ENCODE results near the gene GNG12. TPM values are rescaled to one million over a fixed set of nuclear protein-coding genes. Genes with fewer than 3 reads are reported as not detected.

GNG12 gene
- total and polyA plus RNA-seq, 4 donors: 84.9 to 175 (median 110) TPM

DNA sequence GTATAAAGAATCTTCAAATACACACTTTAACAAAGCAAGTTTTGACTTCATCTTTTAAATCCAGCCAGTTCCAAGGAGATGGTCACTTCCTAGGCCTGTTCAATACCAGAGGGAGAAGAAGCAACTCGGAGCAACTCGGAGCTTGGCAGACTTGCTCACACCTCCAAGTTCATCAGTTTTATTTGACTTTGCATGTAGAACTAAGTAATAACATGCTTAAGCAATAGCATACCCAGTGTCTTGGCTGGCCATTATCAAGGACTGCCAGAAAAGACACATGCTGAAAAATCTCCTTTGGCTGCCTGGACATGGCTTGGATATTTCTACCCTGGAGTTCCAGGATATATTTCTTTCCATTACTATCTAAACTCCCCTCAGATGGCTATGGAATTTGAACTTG lies 52.6 kb downstream of the GNG12 start:
- ATAC-seq (ENCODE audit: low FRiP score) (peak; percentile 62), DNase-seq (no peak)
- H3K27ac ChIP-seq (ENCODE audit: low read depth in 1 of 2, low read length in 2 of 2): no peak overlapping the region
- peaks cover 7 to 20% of the 10 kb centered on the region in 2 donors for H3K4me1 ChIP-seq (ENCODE audit: control insufficient read depth in 1 of 2, insufficient read depth in 2 of 2, low read length in 2 of 2)
- 9 to 10% methylated on average over 2 of the region's 2 CpGs for WGBS, 2 donors
- H3K4me3 ChIP-seq (ENCODE audit: low read length in 2 of 2): no peak overlapping the region
- no peaks in the 10 kb centered on the region for H3K36me3 ChIP-seq (ENCODE audit: control insufficient read depth in 1 of 2, insufficient read depth in 2 of 2, low read length in 1 of 2)
- intact Hi-C loops (cut with DNase I): no loop called here
- no peaks in the 10 kb centered on the region for H3K9me3 ChIP-seq (ENCODE audit: control insufficient read depth, low read length)
- no peaks in the 10 kb centered on the region for H3K27me3 ChIP-seq (ENCODE audit: control insufficient read depth in 1 of 2, insufficient read depth in 2 of 2, low read length in 1 of 2)

DNA sequence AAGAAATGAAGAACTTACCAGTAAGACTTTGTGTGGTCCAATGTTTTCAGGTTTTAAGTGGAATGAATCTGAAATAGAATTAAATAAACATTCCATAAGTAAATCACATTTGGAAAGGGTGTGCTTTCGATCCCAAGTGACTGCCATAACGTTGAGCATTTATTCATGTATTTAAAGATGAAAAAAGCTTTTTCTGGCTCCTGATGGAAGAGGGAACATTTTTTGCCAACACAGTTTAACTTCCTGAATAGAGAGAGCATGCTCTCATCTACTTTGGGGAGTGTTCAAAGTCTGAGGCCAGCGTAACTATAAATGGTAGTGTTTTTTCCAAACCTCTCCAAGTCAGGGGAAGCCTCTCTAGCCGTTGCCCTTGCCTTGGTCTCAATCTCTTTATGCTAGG lies 55.8 kb downstream of the GNG12 start:
- Histone ChIP-seq H3K4me3 (ENCODE audit: low read length in 2 of 2) (no peak overlapping the region), H3K4me1 (ENCODE audit: control insufficient read depth in 1 of 2, insufficient read depth in 2 of 2, low read length in 2 of 2) (peaks cover 7 to 20% of the 10 kb centered on the region in 2 donors), H3K27ac (ENCODE audit: low read depth in 1 of 2, low read length in 2 of 2) (peak overlapping the region; percentile 77 to 90), H3K36me3 (ENCODE audit: control insufficient read depth in 1 of 2, insufficient read depth in 2 of 2, low read length in 1 of 2) (no peaks in the 10 kb centered on the region), H3K27me3 (ENCODE audit: control insufficient read depth in 1 of 2, insufficient read depth in 2 of 2, low read length in 1 of 2) (no peaks in the 10 kb centered on the region), H3K9me3 (ENCODE audit: control insufficient read depth, low read length) (no peaks in the 10 kb centered on the region)
- intact Hi-C loops (cut with DNase I): loop anchor here in 1 of 2 donors (5.0 kb wide), 1 partner anchor 40 kb away; no protein-coding TSS in a partner anchor
- 6% methylated on average over 4 of the region's 4 CpGs for WGBS, 2 donors
- no peak for DNase-seq
- peak; percentile 70 for ATAC-seq (ENCODE audit: low FRiP score)

DNA sequence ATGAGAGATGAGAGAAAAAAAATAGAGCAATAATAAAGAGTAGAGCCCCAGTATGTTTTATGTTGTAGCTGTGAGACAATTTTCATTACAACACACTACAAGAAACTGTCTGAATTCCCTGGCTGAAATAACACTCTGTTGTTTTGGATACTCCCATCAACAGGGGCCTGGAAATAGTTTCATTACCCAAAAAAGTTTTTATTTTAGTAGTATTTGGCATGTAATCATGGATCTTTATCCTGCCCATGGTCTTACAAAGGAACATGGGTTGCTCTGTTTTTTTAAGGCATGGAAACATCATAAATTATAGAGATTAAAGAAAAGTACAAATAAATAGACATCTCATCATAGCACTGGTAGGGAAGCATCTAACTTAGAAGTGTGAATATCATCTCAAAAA lies 56.3 kb downstream of the GNG12 start:
- Histone ChIP-seq H3K27me3 (ENCODE audit: control insufficient read depth in 1 of 2, insufficient read depth in 2 of 2, low read length in 1 of 2) (no peaks in the 10 kb centered on the region), H3K9me3 (ENCODE audit: control insufficient read depth, low read length) (no peaks in the 10 kb centered on the region), H3K36me3 (ENCODE audit: control insufficient read depth in 1 of 2, insufficient read depth in 2 of 2, low read length in 1 of 2) (no peaks in the 10 kb centered on the region), H3K4me3 (ENCODE audit: low read length in 2 of 2) (no peak overlapping the region), H3K27ac (ENCODE audit: low read depth in 1 of 2, low read length in 2 of 2) (peak overlapping the region in 1 of 2 donors; percentile 77), H3K4me1 (ENCODE audit: control insufficient read depth in 1 of 2, insufficient read depth in 2 of 2, low read length in 2 of 2) (peaks cover 7 to 20% of the 10 kb centered on the region in 2 donors)
- ATAC-seq (ENCODE audit: low FRiP score) (peak; percentile 50), DNase-seq (no peak)
- intact Hi-C loops (cut with DNase I): loop anchor here in 1 of 2 donors (5.0 kb wide), 1 partner anchor 40 kb away; no protein-coding TSS in a partner anchor

DNA sequence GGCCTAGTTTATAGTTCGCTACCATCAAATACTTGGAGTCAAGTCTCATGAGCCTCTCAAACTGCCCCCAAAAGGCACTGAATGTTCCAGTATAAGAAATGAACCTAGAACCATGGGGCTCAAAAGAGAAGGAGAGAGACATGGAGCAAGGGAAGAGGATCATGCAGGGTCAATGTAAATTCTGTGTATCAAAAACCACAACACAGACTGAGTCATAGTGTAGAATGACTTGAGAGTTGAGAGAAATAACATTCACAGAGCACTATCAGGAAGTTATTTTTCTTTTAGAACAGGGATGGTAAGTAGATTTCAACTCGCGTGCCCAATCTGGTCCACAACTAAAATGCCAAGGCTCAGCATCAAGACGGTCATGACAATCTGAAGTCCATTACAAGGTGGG lies 59.8 kb downstream of the GNG12 start:
- Histone ChIP-seq H3K27me3 (ENCODE audit: control insufficient read depth in 1 of 2, insufficient read depth in 2 of 2, low read length in 1 of 2) (no peaks in the 10 kb centered on the region), H3K4me1 (ENCODE audit: control insufficient read depth in 1 of 2, insufficient read depth in 2 of 2, low read length in 2 of 2) (peaks cover 2 to 16% of the 10 kb centered on the region in 2 donors), H3K27ac (ENCODE audit: low read depth in 1 of 2, low read length in 2 of 2) (no peak overlapping the region), H3K36me3 (ENCODE audit: control insufficient read depth in 1 of 2, insufficient read depth in 2 of 2, low read length in 1 of 2) (no peaks in the 10 kb centered on the region), H3K4me3 (ENCODE audit: low read length in 2 of 2) (no peak overlapping the region), H3K9me3 (ENCODE audit: control insufficient read depth, low read length) (no peaks in the 10 kb centered on the region)
- 68 to 77% methylated on average over 4 of the region's 4 CpGs for WGBS, 2 donors
- DNase-seq: no peak
- ATAC-seq (ENCODE audit: low FRiP score): no peak
- intact Hi-C loops (cut with DNase I): no loop called here

DNA sequence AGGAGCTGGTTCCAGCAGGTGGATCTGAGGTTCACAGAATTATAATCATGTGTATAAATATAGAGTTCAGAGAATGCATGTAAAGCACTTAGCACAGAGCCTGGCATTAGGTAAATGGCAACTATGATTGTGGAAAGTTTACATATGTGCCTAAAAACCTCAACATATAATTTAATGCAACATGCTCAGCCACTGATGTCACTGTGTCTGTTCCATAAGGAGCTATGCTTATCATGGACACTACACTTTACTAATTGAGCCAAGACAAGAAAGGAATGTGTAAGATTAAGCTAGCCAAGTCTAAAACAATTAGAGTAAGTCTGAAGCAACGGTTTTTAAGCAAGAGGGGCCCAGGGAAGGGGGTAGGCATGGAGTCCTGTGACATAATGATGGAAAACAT lies 61.5 kb downstream of the GNG12 start:
- WGBS, 2 donors: 0 to 5% methylated on average over 1 of the region's 1 CpG
- DNase-seq (no peak), ATAC-seq (ENCODE audit: low FRiP score) (no peak)
- intact Hi-C loops (cut with DNase I): no loop called here
- Histone ChIP-seq H3K36me3 (ENCODE audit: control insufficient read depth in 1 of 2, insufficient read depth in 2 of 2, low read length in 1 of 2) (no peaks in the 10 kb centered on the region), H3K4me3 (ENCODE audit: low read length in 2 of 2) (no peak overlapping the region), H3K4me1 (ENCODE audit: control insufficient read depth in 1 of 2, insufficient read depth in 2 of 2, low read length in 2 of 2) (peaks cover 2 to 11% of the 10 kb centered on the region in 2 donors), H3K9me3 (ENCODE audit: control insufficient read depth, low read length) (no peaks in the 10 kb centered on the region), H3K27ac (ENCODE audit: low read depth in 1 of 2, low read length in 2 of 2) (peak overlapping the region; percentile 57 to 65), H3K27me3 (ENCODE audit: control insufficient read depth in 1 of 2, insufficient read depth in 2 of 2, low read length in 1 of 2) (no peaks in the 10 kb centered on the region)

DNA sequence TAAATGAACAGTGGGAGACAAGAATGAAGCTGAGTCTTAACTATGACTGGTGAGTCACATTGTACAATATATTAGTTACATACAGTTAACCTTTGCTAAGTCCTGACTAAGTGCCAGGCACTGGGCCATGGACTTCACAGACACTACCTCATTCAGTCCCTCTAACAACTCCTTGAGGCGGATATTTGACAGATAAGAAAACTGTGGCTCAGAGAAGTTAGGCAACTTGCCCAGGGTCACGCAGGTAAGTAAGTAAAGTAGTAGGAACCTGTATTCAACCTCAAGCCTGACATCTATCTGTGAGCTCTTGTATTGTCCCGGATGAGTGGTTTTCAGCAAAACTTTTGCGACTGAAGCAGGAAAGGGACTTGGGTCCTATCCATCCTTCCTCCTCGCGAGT lies 62.1 kb downstream of the GNG12 start:
- intact Hi-C loops (cut with DNase I): no loop called here
- Histone ChIP-seq H3K9me3 (ENCODE audit: control insufficient read depth, low read length) (no peaks in the 10 kb centered on the region), H3K4me3 (ENCODE audit: low read length in 2 of 2) (no peak overlapping the region), H3K36me3 (ENCODE audit: control insufficient read depth in 1 of 2, insufficient read depth in 2 of 2, low read length in 1 of 2) (no peaks in the 10 kb centered on the region), H3K27me3 (ENCODE audit: control insufficient read depth in 1 of 2, insufficient read depth in 2 of 2, low read length in 1 of 2) (no peaks in the 10 kb centered on the region), H3K27ac (ENCODE audit: low read depth in 1 of 2, low read length in 2 of 2) (peak overlapping the region; percentile 57 to 65), H3K4me1 (ENCODE audit: control insufficient read depth in 1 of 2, insufficient read depth in 2 of 2, low read length in 2 of 2) (peaks cover 0 to 8% of the 10 kb centered on the region in 2 donors)
- no peak for DNase-seq
- ATAC-seq (ENCODE audit: low FRiP score): no peak
- WGBS, 2 donors: 8 to 16% methylated on average over 6 of the region's 6 CpGs

DNA sequence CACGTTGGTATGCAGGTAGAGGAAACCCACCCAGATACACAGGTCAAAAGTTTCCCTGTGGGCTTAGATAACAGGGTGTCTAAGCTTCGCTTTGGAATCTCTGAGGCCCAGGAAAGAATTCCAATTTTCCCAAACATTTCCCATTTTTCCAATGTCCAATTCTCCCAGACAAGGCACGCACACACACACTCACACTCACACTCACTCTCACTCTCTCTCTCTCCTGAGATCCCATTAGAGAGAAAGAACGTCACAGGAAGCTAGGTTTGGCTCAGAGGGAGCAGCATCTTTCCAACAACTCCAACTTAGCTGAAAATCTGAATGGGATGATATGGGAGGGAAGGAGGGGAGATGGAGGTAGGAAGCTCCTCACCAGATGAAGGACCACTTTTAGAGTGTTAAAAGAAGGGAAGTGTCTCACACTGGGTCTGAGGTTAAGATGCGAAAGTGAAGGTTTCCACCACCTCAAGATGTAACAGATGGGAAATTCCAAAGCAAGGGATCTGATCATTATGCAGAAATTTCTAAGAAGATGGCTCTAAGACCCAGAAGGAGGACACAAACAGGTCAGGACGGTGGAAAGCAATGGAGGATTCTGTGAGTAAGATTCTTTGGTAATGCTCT lies 63.5 kb downstream of the GNG12 start:
- intact Hi-C loops (cut with DNase I): loop anchor here (5.0 to 10.0 kb wide), 4 partner anchors 63 to 343 kb away; partner anchors contain the start of genes GNG12 (in 2 of the 2) and DIRAS3 (in 1 of the 2)
- peaks cover 0 to 8% of the 10 kb centered on the region in 2 donors for H3K4me1 ChIP-seq (ENCODE audit: control insufficient read depth in 1 of 2, insufficient read depth in 2 of 2, low read length in 2 of 2)
- no peaks in the 10 kb centered on the region for H3K9me3 ChIP-seq (ENCODE audit: control insufficient read depth, low read length)
- 59 to 63% methylated on average over 6 of the region's 6 CpGs for WGBS, 2 donors
- H3K27ac ChIP-seq (ENCODE audit: low read depth in 1 of 2, low read length in 2 of 2): peak overlapping the region in 1 of 2 donors; percentile 17
- no peaks in the 10 kb centered on the region for H3K36me3 ChIP-seq (ENCODE audit: control insufficient read depth in 1 of 2, insufficient read depth in 2 of 2, low read length in 1 of 2)
- H3K4me3 ChIP-seq (ENCODE audit: low read length in 2 of 2): no peak overlapping the region
- no peaks in the 10 kb centered on the region for H3K27me3 ChIP-seq (ENCODE audit: control insufficient read depth in 1 of 2, insufficient read depth in 2 of 2, low read length in 1 of 2)
- ATAC-seq (ENCODE audit: low FRiP score) (no peak), DNase-seq (no peak)

DNA sequence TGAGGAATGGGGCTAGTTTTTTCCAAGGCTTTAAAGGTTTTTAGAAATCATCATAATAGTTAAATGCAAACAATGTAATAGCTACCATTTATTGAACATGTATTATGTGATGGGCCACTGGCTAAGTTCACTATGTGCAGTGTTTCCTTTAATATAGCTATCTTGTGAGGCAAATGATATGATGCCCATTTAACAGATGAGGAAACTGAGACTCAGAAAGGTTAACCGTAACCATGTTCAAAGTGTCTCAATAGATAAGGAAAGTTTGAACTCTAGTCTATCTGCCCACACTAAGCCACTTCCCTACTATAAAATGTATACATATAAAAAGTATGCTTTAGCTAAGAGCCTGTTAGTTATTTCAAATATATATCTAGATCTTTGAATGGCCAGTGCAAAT lies 64.8 kb downstream of the GNG12 start:
- no peak for DNase-seq
- Histone ChIP-seq H3K4me3 (ENCODE audit: low read length in 2 of 2) (no peak overlapping the region), H3K36me3 (ENCODE audit: control insufficient read depth in 1 of 2, insufficient read depth in 2 of 2, low read length in 1 of 2) (no peaks in the 10 kb centered on the region), H3K27me3 (ENCODE audit: control insufficient read depth in 1 of 2, insufficient read depth in 2 of 2, low read length in 1 of 2) (no peaks in the 10 kb centered on the region), H3K27ac (ENCODE audit: low read depth in 1 of 2, low read length in 2 of 2) (no peak overlapping the region), H3K9me3 (ENCODE audit: control insufficient read depth, low read length) (no peaks in the 10 kb centered on the region), H3K4me1 (ENCODE audit: control insufficient read depth in 1 of 2, insufficient read depth in 2 of 2, low read length in 2 of 2) (peaks cover 0 to 8% of the 10 kb centered on the region in 2 donors)
- ATAC-seq (ENCODE audit: low FRiP score): no peak
- 93 to 100% methylated on average over 1 of the region's 1 CpG for WGBS, 2 donors
- intact Hi-C loops (cut with DNase I): loop anchor here (5.0 to 10.0 kb wide), 4 partner anchors 64 to 344 kb away; partner anchors contain the start of genes GNG12 (in 2 of the 2) and DIRAS3 (in 1 of the 2)
